PC-3 (cell line): ENCODE measurements around the gene PDLIM5. TPM values are rescaled to one million over a fixed set of nuclear protein-coding genes. Genes with fewer than 3 reads are reported as not detected.
A peak's percentile ranks its signal among the peaks of the same experiment; 100 is the strongest.

Experiments
- ATAC-seq: fragments of 200-7000 bp; cut with Tn5 transposase; 2 replicates; pipeline ENCODE4 v1.9.1; 2020; ENCODE audit warnings: mild to moderate bottlenecking, moderate library complexity
- BruUV-seq: library from RNA; stranded (reverse); fragments of 400-500 nt; replicated peaks from 2 replicates; lab custom pipeline; 2021; lab: Mats Ljungman, UMichigan
- CTCF ChIA-PET: fragments of 300-600 bp; sonication (Branson Sonifier 250); formaldehyde crosslinking; loops from one replicate; lab custom pipeline; 2022; ENCODE audit warnings: antibody characterized with exemption; lab: Charles Lee
- POLR2A ChIA-PET: fragments of 300-600 bp; sonication (Branson Sonifier 250); formaldehyde crosslinking; loops from one replicate; lab custom pipeline; 2022; ENCODE audit warnings: antibody characterized with exemption; ENCODE audit not compliant: unreplicated experiment; lab: Charles Lee
- DNase-seq: peaks from one replicate; pipeline ENCODE4 v3.0.0-alpha.2; 2015
- H2AFZ ChIP-seq: fragments of 300-600 bp; sonication (generic); 2 replicates; pipeline ENCODE4 v1.6.0; 2016; ENCODE audit warnings: antibody characterized with exemption, low read length
- H3F3A ChIP-seq: fragments of 300-600 bp; sonication (generic); one replicate; pipeline ENCODE4 v1.6.0; 2017; ENCODE audit warnings: antibody characterized with exemption, low read length, control low read depth, mild to moderate bottlenecking; ENCODE audit not compliant: unreplicated experiment
- H3K27ac ChIP-seq: fragments of 300-600 bp; sonication (generic); 2 replicates; pipeline ENCODE4 v1.5.1; 2016; ENCODE audit warnings: mild to moderate bottlenecking, low read length
- H3K27me3 ChIP-seq: fragments of 300-600 bp; sonication (generic); 2 replicates; pipeline ENCODE4 v1.6.1; 2016; ENCODE audit warnings: low read length, mixed read lengths
- H3K36me3 ChIP-seq: fragments of 300-600 bp; sonication (generic); 2 replicates; pipeline ENCODE4 v1.6.1; 2016; ENCODE audit warnings: low read depth, mixed run types, low read length, mixed read lengths
- H3K4me1 ChIP-seq: fragments of 300-600 bp; sonication (generic); 2 replicates; pipeline ENCODE4 v1.5.1; 2016; ENCODE audit warnings: low read length; ENCODE audit not compliant: insufficient read depth
- H3K4me2 ChIP-seq: fragments of 300-600 bp; sonication (generic); 2 replicates; pipeline ENCODE4 v1.6.0; 2016; ENCODE audit warnings: low read length
- H3K4me3 ChIP-seq: fragments of 300-600 bp; sonication (generic); 2 replicates; pipeline ENCODE4 v1.5.1; 2016; ENCODE audit warnings: mild to moderate bottlenecking, low read length, mixed read lengths
- H3K79me2 ChIP-seq: fragments of 300-600 bp; sonication (generic); 2 replicates; pipeline ENCODE4 v1.6.1; 2017; ENCODE audit warnings: low read length, mixed read lengths
- H3K9ac ChIP-seq: fragments of 300-600 bp; sonication (generic); 2 replicates; pipeline ENCODE4 v1.6.0; 2016; ENCODE audit warnings: mild to moderate bottlenecking, low read length
- H3K9me2 ChIP-seq: fragments of 300-600 bp; sonication (generic); replicated peaks from 2 replicates; pipeline ENCODE4 v1.6.1; 2016; ENCODE audit warnings: mixed run types, low read length, mixed read lengths
- H3K9me3 ChIP-seq: fragments of 300-600 bp; sonication (generic); 2 replicates; pipeline ENCODE4 v1.6.1; 2016; ENCODE audit warnings: low read length, mixed read lengths
- H4K20me1 ChIP-seq: fragments of 300-600 bp; sonication (generic); 2 replicates; pipeline ENCODE4 v1.6.1; 2016; ENCODE audit warnings: low read length, mixed read lengths
- CTCF ChIP-seq: fragments of 300-600 bp; sonication (generic); conservative IDR thresholded peaks from 2 replicates; pipeline ENCODE4 v1.5.1; 2017; ENCODE audit warnings: antibody characterized with exemption, low read depth, mild to moderate bottlenecking, low read length
- EZH2 ChIP-seq: fragments of 300-600 bp; sonication (generic); IDR thresholded peaks from one replicate; pipeline ENCODE4 v1.6.1; 2017; ENCODE audit warnings: antibody characterized with exemption, mild to moderate bottlenecking, low read length; ENCODE audit not compliant: unreplicated experiment
- EZH2phosphoT487 ChIP-seq: fragments of 300-600 bp; sonication (generic); IDR thresholded peaks from 2 replicates; pipeline ENCODE4 v1.6.1; 2018; ENCODE audit warnings: mild to moderate bottlenecking, antibody characterized with exemption, low read length, borderline replicate concordance
- intact Hi-C: fragments of 100-400 bp; cut with micrococcal nuclease; formaldehyde crosslinking; loops from 2 replicates; pipeline ENCODE4 v1.9.0; 2023
- total RNA-seq: library from RNA; depleted of rRNA; stranded (reverse); fragments of >200 nt; gene quantifications from 2 replicates; pipeline ENCODE4 v1.2.3, GENCODE V29; 2014

Gene PDLIM5
- total RNA-seq, 1 experiment from 2014 or later, result 57.8 TPM

- H3F3A ChIP-seq, result no peaks in the 10 kb centered on the region
- BruUV-seq, result no TSS peak
- POLR2A ChIA-PET, result no interaction called here
- no peak overlapping the region for H3K9ac ChIP-seq
- H3K4me3 ChIP-seq, result no peak overlapping the region
- H3K9me3 ChIP-seq, result no peaks in the 10 kb centered on the region
- H3K4me1 ChIP-seq, result peaks cover 14% of the 10 kb centered on the region; the same call in 1 of the 2 replicates
- no peak overlapping the region for H3K27ac ChIP-seq
- no peaks in the 10 kb centered on the region for H4K20me1 ChIP-seq
- CTCF ChIA-PET, result no interaction called here
- no peaks in the 10 kb centered on the region for H3K9me2 ChIP-seq
- H3K27me3 ChIP-seq, result no peaks in the 10 kb centered on the region
- ATAC-seq (no peak), DNase-seq (no peak)
- H3K4me2 ChIP-seq, result no peak overlapping the region
- no peaks in the 10 kb centered on the region for H3K79me2 ChIP-seq
- intact Hi-C loops, result no loop called here
- no peak for TF ChIP-seq EZH2phosphoT487
- TF ChIP-seq CTCF, result no peak
- no peak for TF ChIP-seq EZH2
- H2AFZ ChIP-seq, result no peak overlapping the region
- H3K36me3 ChIP-seq, result no peaks in the 10 kb centered on the region
Observed at GRCh38 chr4:94442251-94442650, 9.5 kb upstream of the PDLIM5 start.

- Histone ChIP-seq H3K4me3 (no peak overlapping the region), H3K27ac (0 out of 2 replicates have a peak overlapping the region, but pooled peaks have one; percentile 8), H3K79me2 (no peaks in the 10 kb centered on the region), H3K4me2 (no peak overlapping the region), H2AFZ (peak overlapping the region; percentile 9; the same call in 1 of the 2 replicates), H3F3A (no peaks in the 10 kb centered on the region), H3K9me3 (no peaks in the 10 kb centered on the region), H3K9ac (no peak overlapping the region), H3K9me2 (no peaks in the 10 kb centered on the region), H3K4me1 (peaks cover 27% of the 10 kb centered on the region), H3K36me3 (no peaks in the 10 kb centered on the region), H3K27me3 (no peaks in the 10 kb centered on the region), H4K20me1 (no peaks in the 10 kb centered on the region)
- intact Hi-C loops, result no loop called here
- ATAC-seq (0 out of 2 replicates have a peak, but pooled peaks have one; percentile 31), DNase-seq (peak; percentile 39)
- no peak for TF ChIP-seq CTCF
- ChIA-PET POLR2A (no interaction called here), CTCF (no interaction called here)
- BruUV-seq, result no TSS peak
Observed at GRCh38 chr4:94446386-94446785, 5.4 kb upstream of the PDLIM5 start.

DNA sequence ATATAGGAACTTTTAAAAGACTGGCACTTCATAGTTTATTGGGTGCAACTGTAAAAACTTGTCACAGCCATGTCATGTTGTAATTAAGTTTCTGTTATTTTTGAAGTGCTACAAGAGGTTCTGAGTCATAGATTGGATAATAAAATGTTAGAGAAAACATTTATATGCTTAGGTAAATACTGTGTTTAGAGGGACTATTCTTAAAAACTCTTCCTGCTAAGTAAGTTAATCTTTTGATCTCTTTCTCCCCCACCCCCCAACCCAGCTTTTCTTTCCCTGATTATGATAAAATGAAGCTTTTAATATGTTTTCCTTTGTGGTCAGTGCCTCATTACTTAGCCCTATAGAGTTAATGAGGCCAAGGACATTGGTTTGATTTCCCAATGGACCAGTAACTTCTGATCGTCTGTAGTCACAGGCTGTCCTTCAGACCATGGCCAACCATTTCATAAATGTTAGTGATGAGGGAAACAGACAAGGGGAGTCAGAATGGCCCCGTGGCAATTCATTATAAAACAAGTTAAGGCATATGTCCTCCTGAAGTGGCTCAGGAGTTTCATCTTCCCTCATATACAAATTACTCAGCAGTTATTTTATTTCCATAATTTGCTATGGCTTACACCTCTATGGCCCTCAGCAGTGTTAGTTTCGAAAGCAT, 3.9 kb upstream of the PDLIM5 start:
- no peaks in the 10 kb centered on the region for H3K36me3 ChIP-seq
- TF ChIP-seq EZH2 (no peak), EZH2phosphoT487 (no peak), CTCF (no peak)
- CTCF ChIA-PET, result interaction anchor here (0.6 kb wide), 1 partner anchor 41 kb away, joined by 8 read pairs; no protein-coding TSS in a partner anchor
- H3K27ac ChIP-seq, result peak overlapping the region; percentile 23; the same call in 1 of the 2 replicates
- POLR2A ChIA-PET, result no interaction called here
- DNase-seq (peak; percentile 36), ATAC-seq (peak; percentile 4; the same call in 1 of the 2 replicates)
- H3K9me3 ChIP-seq, result no peaks in the 10 kb centered on the region
- no peak overlapping the region for H3K4me3 ChIP-seq
- H3K27me3 ChIP-seq, result no peaks in the 10 kb centered on the region
- no peaks in the 10 kb centered on the region for H3F3A ChIP-seq
- peak overlapping the region; percentile 14 for H3K4me2 ChIP-seq
- no peak overlapping the region for H2AFZ ChIP-seq
- no peak overlapping the region for H3K9ac ChIP-seq
- peaks cover 11% of the 10 kb centered on the region for H3K79me2 ChIP-seq
- no TSS peak for BruUV-seq
- intact Hi-C loops, result loop anchor here (1.0 kb wide), 1 partner anchor 35 kb away; no protein-coding TSS in a partner anchor
- H3K4me1 ChIP-seq, result peaks cover 27% of the 10 kb centered on the region
- H4K20me1 ChIP-seq, result peaks cover 1% of the 10 kb centered on the region
- H3K9me2 ChIP-seq, result no peaks in the 10 kb centered on the region
